Hepatocyte (in vitro differentiated cells): ENCODE results near the gene ASXL1.

Source experiments
- EZH2 ChIP-seq: fragments of 200-600 bp; sonication (generic); IDR thresholded peaks from 2 replicates; pipeline ENCODE4 v1.6.1; 2016; ENCODE audit warnings: antibody characterized with exemption, mild to moderate bottlenecking, borderline replicate concordance
- EZH2phosphoT487 ChIP-seq: fragments of 200-600 bp; sonication (generic); IDR thresholded peaks from one replicate; pipeline ENCODE4 v1.6.1; 2018; ENCODE audit warnings: antibody characterized with exemption, mild to moderate bottlenecking, low read depth, moderate library complexity; ENCODE audit not compliant: unreplicated experiment, severe bottlenecking
- TF ChIP-seq, protein P1 (sequence below): fragments of 200-600 bp; sonication (generic); IDR thresholded peaks from 2 replicates; pipeline ENCODE4 v1.5.1; 2016; ENCODE audit warnings: antibody characterized with exemption, mild to moderate bottlenecking; ENCODE audit not compliant: poor library complexity

DNA sequence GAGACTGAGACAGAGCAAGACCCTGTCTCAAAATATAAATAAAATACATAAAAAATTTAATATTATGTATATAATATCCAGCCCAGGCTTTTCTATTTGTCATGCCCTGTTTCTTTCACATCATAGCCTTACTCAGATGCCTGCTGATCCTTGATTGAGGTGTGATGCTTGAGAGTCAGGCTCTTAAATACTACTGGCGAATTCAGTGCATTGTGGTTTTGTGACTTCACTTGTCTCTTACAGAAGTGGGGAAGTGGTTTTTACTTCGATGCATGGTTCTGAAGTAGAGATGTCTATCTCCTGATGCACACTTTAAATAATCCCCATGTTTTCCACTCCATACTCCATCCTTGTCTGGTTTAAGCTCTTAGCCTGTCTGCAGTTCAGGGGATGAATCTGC, 29.1 kb downstream of the ASXL1 start:
- TF ChIP-seq, protein P1, sequence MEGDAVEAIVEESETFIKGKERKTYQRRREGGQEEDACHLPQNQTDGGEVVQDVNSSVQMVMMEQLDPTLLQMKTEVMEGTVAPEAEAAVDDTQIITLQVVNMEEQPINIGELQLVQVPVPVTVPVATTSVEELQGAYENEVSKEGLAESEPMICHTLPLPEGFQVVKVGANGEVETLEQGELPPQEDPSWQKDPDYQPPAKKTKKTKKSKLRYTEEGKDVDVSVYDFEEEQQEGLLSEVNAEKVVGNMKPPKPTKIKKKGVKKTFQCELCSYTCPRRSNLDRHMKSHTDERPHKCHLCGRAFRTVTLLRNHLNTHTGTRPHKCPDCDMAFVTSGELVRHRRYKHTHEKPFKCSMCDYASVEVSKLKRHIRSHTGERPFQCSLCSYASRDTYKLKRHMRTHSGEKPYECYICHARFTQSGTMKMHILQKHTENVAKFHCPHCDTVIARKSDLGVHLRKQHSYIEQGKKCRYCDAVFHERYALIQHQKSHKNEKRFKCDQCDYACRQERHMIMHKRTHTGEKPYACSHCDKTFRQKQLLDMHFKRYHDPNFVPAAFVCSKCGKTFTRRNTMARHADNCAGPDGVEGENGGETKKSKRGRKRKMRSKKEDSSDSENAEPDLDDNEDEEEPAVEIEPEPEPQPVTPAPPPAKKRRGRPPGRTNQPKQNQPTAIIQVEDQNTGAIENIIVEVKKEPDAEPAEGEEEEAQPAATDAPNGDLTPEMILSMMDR, result no peak
- TF ChIP-seq EZH2, result no peak
- TF ChIP-seq EZH2phosphoT487, result no peak
